Sigmoid colon (tissue), 4 donors: Measurements from ENCODE around the gene PEPD.

Experiments
- POLR2A ChIP-seq, 2 donors: fragments of 450-650 bp; IDR thresholded peaks; one replicate each; pipeline ENCODE4 v1.6.1; 2016; ENCODE audit warnings: antibody characterized with exemption in 2 of 2, mild to moderate bottlenecking in 2 of 2, moderate library complexity in 2 of 2
- POLR2AphosphoS5 ChIP-seq, 4 donors: sonication (generic); formaldehyde crosslinking; IDR thresholded peaks; one replicate each; pipeline ENCODE4 v1.6.1; 2017; ENCODE audit warnings: antibody characterized with exemption in 4 of 4
- TF ChIP-seq, protein P1 (sequence below), 4 experiments: fragments of 450-650 bp in 3 of 4; fragments of 200-600 bp in 1 of 4; IDR thresholded peaks; one replicate each; pipeline ENCODE4 v1.5.1; 2016 to 2019; ENCODE audit warnings: antibody characterized with exemption in 4 of 4, mild to moderate bottlenecking in 3 of 4, moderate library complexity in 2 of 4

DNA sequence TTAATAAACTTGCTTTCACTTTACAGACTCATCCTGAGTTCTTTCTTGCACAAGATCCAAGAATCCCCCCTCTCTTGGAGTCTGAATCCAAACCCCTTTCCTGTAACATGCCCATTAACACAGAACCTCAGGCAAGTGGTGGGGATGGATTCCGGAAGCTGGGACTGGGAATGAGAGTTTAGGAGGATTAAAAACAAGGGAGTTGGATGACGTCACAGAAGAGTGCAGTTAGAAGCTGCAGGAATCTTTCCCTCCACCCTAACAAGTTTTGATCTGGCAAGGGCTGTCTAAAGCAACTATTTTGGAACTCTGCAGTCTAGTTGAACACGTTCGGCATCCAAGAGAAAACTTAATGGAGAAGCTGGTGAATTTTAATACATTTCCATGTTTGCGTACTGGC lies 48.2 kb upstream of the PEPD start:
- TF ChIP-seq, protein P1, sequence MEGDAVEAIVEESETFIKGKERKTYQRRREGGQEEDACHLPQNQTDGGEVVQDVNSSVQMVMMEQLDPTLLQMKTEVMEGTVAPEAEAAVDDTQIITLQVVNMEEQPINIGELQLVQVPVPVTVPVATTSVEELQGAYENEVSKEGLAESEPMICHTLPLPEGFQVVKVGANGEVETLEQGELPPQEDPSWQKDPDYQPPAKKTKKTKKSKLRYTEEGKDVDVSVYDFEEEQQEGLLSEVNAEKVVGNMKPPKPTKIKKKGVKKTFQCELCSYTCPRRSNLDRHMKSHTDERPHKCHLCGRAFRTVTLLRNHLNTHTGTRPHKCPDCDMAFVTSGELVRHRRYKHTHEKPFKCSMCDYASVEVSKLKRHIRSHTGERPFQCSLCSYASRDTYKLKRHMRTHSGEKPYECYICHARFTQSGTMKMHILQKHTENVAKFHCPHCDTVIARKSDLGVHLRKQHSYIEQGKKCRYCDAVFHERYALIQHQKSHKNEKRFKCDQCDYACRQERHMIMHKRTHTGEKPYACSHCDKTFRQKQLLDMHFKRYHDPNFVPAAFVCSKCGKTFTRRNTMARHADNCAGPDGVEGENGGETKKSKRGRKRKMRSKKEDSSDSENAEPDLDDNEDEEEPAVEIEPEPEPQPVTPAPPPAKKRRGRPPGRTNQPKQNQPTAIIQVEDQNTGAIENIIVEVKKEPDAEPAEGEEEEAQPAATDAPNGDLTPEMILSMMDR (IDR thresholded peaks at IDR 0.05): no peak
- TF ChIP-seq POLR2AphosphoS5 (IDR thresholded peaks at IDR 0.05): no peak
- no peak for TF ChIP-seq POLR2A (IDR thresholded peaks at IDR 0.05)
